Activated naive CD4-positive, alpha-beta T cell treated with anti-CD3 and anti-CD28 coated beads for 36 hours (primary cell): ENCODE results near the gene LIPN. TPM values are rescaled to one million over a fixed set of nuclear protein-coding genes. Genes with fewer than 3 reads are reported as not detected.

Experiments
- CTCF ChIA-PET: fragments of 350-600 bp; sonication (Branson Sonifier 250); formaldehyde crosslinking; loops from one replicate; lab custom pipeline; 2021; ENCODE audit warnings: antibody characterized with exemption; lab: Charles Lee
- DNase-seq: peaks from one replicate; pipeline ENCODE4 v3.0.0-alpha.2; 2020
- H3K27ac Mint-ChIP-seq: one replicate; pipeline ENCODE4 v1.8.0; 2021; ENCODE audit warnings: mild to moderate bottlenecking, mixed read lengths
- H3K27me3 Mint-ChIP-seq: one replicate; pipeline ENCODE4 v1.8.0; 2021; ENCODE audit warnings: low read depth, mixed read lengths
- H3K36me3 Mint-ChIP-seq: one replicate; pipeline ENCODE4 v1.8.0; 2021; ENCODE audit warnings: low read depth, mixed read lengths
- H3K4me1 Mint-ChIP-seq: one replicate; pipeline ENCODE4 v1.8.0; 2021; ENCODE audit warnings: low read depth, mixed read lengths
- H3K4me3 Mint-ChIP-seq: one replicate; pipeline ENCODE4 v1.8.0; 2021; ENCODE audit warnings: mild to moderate bottlenecking, moderate library complexity, mixed read lengths
- H3K9me3 Mint-ChIP-seq: one replicate; pipeline ENCODE4 v1.8.0; 2021; ENCODE audit warnings: mixed read lengths
- intact Hi-C: fragments of 100-400 bp; cut with micrococcal nuclease; formaldehyde crosslinking; loops from one replicate; pipeline ENCODE4 v1.15.1; 2023
- total RNA-seq, 2 experiments: library from RNA; stranded (reverse); gene quantifications; one replicate each; pipeline ENCODE4 v1.2.3, GENCODE V29; 2021

Gene LIPN
- total RNA-seq, 2 experiments from 2014 or later = not detected

DNA sequence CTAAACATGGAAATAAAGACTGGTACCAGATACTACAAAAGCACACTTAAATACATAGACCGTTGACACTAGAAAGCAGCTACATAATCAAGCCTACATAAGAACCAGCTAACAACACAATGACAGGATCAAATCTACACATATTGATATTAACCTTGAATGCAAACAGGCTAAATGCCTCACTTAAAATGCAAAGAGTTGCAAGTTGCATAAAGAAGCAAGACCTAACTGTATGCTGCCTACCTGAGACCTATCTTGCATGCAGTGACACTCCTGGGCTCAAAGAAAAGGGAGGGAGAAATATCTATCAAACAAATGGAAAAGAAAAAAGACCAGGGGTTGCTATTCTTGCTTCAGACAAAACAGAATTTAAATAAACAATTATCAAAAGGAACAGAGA lies 14.2 kb upstream of the LIPN start:
- Mint-ChIP-seq H3K27me3 (peaks cover 17% of the 10 kb centered on the region), H3K27ac (no peak overlapping the region), H3K36me3 (no peaks in the 10 kb centered on the region), H3K4me3 (no peak overlapping the region), H3K4me1 (no peaks in the 10 kb centered on the region), H3K9me3 (peaks cover 9% of the 10 kb centered on the region)
- CTCF ChIA-PET = interaction anchor here (1.9 kb wide), 1 partner anchor 17 kb away, joined by 6 read pairs; no protein-coding TSS in a partner anchor
- no peak for DNase-seq
- intact Hi-C loops = no loop called here

DNA sequence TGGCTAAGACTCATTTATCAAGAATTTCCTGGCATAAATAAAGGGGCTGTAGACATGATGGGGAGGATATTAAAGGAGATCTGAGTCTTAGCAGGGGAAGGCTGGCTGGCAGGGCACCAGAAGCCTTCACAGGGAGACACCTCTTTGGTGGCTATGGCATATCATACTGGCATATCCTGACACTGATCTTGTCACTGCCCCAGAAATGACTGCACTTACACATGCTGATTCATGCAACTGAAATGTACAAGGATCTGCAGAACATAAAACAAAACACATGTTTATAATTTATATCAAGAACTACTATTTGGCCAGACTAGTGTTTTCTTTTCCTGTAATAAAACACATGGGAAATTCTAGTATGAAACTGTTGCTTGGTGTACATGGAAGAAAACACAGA lies 5.5 kb upstream of the LIPN start:
- no peaks in the 10 kb centered on the region for H3K9me3 Mint-ChIP-seq
- H3K27me3 Mint-ChIP-seq = peaks cover 6% of the 10 kb centered on the region
- DNase-seq = no peak
- intact Hi-C loops = loop anchor here (10.0 kb wide), 1 partner anchor 689 kb away; no protein-coding TSS in a partner anchor
- no peak overlapping the region for H3K27ac Mint-ChIP-seq
- H3K4me3 Mint-ChIP-seq = no peak overlapping the region
- H3K4me1 Mint-ChIP-seq = peaks cover 6% of the 10 kb centered on the region
- CTCF ChIA-PET = no interaction called here
- no peaks in the 10 kb centered on the region for H3K36me3 Mint-ChIP-seq

DNA sequence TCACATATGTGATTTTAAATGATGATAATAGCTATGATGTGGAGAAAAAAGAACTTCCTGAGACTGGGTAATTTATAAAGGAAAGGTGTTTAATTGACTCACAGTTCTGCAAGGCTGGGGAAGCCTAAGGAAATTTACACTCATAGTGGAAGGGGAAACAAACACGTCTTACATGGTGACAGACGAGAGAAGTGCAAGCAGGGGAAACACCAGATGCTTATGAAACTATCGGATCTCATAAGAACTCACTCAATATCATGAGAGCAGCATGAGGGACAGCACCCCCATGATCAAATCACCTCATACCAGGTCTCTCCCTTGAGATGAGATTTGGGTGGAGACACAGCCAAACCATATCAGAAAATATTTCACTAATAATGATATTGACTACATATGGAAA lies 4.1 kb upstream of the LIPN start:
- peaks cover 6% of the 10 kb centered on the region for H3K27me3 Mint-ChIP-seq
- peaks cover 10% of the 10 kb centered on the region for H3K4me1 Mint-ChIP-seq
- peak; percentile 51 for DNase-seq
- no peaks in the 10 kb centered on the region for H3K36me3 Mint-ChIP-seq
- no peaks in the 10 kb centered on the region for H3K9me3 Mint-ChIP-seq
- intact Hi-C loops = loop anchor here (1.0 to 10.0 kb wide), 6 partner anchors 38 to 691 kb away; no protein-coding TSS in a partner anchor
- CTCF ChIA-PET = interaction anchor here (0.9 kb wide), 1 partner anchor 48 kb away, joined by 4 read pairs; no protein-coding TSS in a partner anchor
- H3K27ac Mint-ChIP-seq = no peak overlapping the region
- H3K4me3 Mint-ChIP-seq = no peak overlapping the region

DNA sequence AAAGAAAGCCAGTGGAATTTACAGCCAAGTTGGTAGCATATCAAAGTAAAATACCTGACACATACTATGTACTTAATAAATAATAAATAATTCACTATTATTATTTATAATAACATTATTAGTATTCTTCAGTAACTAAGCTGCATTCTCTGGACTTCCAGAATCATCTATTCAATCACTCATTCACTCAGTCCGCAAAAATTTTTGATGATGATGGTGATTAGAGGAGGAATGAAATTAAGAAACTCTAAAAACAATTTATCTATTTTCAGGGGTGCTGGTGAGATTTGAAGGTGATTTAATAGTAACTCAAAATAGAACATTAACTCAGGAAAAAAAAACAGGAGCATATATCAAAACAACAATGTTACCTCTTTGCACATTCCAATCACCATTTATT lies 3.2 kb upstream of the LIPN start:
- CTCF ChIA-PET = interaction anchor here (0.9 kb wide), 1 partner anchor 70 kb away, joined by 3 read pairs; no protein-coding TSS in a partner anchor
- Mint-ChIP-seq H3K36me3 (no peaks in the 10 kb centered on the region), H3K27ac (no peak overlapping the region), H3K27me3 (peaks cover 7% of the 10 kb centered on the region), H3K4me1 (peaks cover 10% of the 10 kb centered on the region), H3K4me3 (no peak overlapping the region), H3K9me3 (no peaks in the 10 kb centered on the region)
- intact Hi-C loops = loop anchor here (1.0 to 10.0 kb wide), 2 partner anchors 49 to 692 kb away; no protein-coding TSS in a partner anchor
- DNase-seq = no peak

DNA sequence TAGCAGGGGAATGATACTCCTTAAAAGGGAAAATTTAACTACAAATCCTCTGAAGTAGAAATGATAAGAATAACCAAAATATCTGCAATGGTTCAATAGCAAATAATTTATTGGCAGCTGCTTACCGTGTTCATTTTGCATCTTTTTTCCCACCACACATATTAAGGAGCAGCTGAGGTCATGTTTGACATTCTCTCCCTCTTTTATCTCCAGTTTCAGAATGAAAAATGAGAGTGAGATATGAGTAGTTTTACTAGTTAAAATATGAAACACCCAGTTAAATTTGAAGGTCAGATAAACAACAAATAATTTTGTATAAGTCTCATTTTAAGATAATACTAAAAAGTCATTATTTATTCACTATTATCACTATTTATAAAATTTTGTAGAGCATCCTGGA lies 3.1 kb downstream of the LIPN start:
- CTCF ChIA-PET = no interaction called here
- Mint-ChIP-seq H3K4me1 (peaks cover 6% of the 10 kb centered on the region), H3K27ac (no peak overlapping the region), H3K27me3 (peaks cover 1% of the 10 kb centered on the region), H3K36me3 (no peaks in the 10 kb centered on the region), H3K4me3 (no peak overlapping the region), H3K9me3 (no peaks in the 10 kb centered on the region)
- DNase-seq = no peak
- intact Hi-C loops = no loop called here

DNA sequence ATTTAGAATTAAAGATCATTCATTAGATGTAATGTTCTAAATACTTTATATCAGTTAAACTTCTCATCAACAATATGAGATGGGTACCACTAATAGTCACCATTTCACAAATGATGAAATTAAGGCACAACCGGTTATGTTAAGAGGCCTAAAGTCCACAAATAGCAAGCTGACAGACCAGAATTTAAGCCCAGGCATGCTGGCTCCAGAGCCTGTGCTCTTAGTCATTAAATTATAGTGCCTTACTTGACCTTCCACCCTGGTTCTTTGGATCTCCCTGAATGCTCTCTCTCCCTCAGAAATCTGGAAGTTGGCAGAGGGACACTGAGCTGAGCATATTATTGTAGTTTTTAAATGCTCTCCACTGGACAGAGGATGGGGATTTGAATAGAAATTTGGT lies 3.6 kb downstream of the LIPN start:
- H3K27me3 Mint-ChIP-seq = peaks cover 1% of the 10 kb centered on the region
- CTCF ChIA-PET = interaction anchor here (0.9 to 2.0 kb wide), 3 partner anchors 14 to 76 kb away, joined by 3 to 6 read pairs (median 4); no protein-coding TSS in a partner anchor

DNA sequence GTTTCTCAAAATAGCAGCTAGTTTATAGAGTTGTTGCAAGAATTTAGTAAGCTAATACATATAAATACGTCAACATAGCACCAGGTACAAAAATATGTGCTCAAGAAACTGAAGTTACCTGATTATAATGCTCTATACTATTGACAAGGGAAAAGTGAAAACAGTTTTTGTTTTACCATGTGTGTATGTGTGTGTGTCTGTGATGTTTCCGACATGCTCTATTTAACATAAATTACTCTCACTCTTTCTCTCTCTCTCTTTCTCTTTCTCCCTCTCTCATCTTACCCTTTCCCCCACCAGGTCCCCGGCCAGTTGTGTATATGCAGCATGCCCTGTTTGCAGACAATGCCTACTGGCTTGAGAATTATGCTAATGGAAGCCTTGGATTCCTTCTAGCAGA lies 4.3 kb downstream of the LIPN start:
- Mint-ChIP-seq H3K4me3 (no peak overlapping the region), H3K4me1 (peaks cover 6% of the 10 kb centered on the region), H3K27me3 (peaks cover 1% of the 10 kb centered on the region), H3K9me3 (no peaks in the 10 kb centered on the region), H3K27ac (no peak overlapping the region), H3K36me3 (no peaks in the 10 kb centered on the region)
- DNase-seq = no peak
- intact Hi-C loops = no loop called here
- CTCF ChIA-PET = interaction anchor here (0.7 to 2.0 kb wide), 4 partner anchors 13 to 167 kb away, joined by 3 to 7 read pairs (median 5); no protein-coding TSS in a partner anchor

More for the DNA sequence above, 3.6 kb downstream of the LIPN start:
- no peaks in the 10 kb centered on the region for H3K9me3 Mint-ChIP-seq
- H3K36me3 Mint-ChIP-seq = no peaks in the 10 kb centered on the region
- DNase-seq = no peak
- peaks cover 6% of the 10 kb centered on the region for H3K4me1 Mint-ChIP-seq
- H3K4me3 Mint-ChIP-seq = no peak overlapping the region
- no peak overlapping the region for H3K27ac Mint-ChIP-seq
- intact Hi-C loops = no loop called here

DNA sequence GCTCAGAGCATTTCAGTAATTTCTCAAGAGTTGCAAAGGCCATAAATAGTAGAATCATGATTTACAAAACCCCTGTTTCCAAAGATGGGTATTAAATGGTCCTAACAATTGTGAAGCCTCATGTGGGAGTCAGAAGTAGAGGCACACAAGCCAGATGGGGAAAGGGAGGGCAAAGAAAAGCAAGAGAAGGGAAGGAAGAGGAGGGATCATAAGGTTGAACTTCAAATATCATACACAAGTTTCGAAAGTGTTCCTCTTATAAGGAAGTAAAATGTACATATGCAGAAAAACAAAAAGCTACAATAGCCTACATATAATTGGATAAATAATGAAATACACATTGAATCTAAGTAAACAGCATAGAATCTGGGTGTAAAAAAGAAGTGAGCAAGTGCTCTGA lies 6.0 kb downstream of the LIPN start:
- no peaks in the 10 kb centered on the region for H3K36me3 Mint-ChIP-seq
- intact Hi-C loops = no loop called here
- no peaks in the 10 kb centered on the region for H3K9me3 Mint-ChIP-seq
- no peak overlapping the region for H3K27ac Mint-ChIP-seq
- peaks cover 1% of the 10 kb centered on the region for H3K27me3 Mint-ChIP-seq
- H3K4me3 Mint-ChIP-seq = no peak overlapping the region
- peaks cover 2% of the 10 kb centered on the region for H3K4me1 Mint-ChIP-seq
- DNase-seq = no peak
- CTCF ChIA-PET = no interaction called here

DNA sequence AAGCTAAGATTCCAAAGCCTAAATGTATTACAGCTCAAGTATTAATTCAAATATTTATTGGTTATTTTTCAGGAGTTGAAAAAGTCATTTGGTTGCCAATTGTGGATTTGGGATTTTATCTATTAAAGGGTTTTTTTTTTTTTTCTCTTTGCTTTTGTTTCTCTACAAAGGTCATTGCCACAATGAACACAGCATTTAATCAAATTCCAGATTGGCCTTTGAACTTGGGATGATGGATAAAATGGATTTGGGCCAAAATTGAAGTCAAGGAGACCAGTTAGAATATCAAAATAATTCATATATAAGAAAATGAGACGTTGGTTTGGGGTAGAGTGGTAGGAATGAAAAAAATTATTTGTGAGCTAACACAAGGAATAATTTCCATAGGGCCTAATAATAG lies 9.6 kb downstream of the LIPN start:
- no peak for DNase-seq
- H3K27ac Mint-ChIP-seq = no peak overlapping the region
- H3K36me3 Mint-ChIP-seq = peaks cover 2% of the 10 kb centered on the region
- CTCF ChIA-PET = no interaction called here
- no peak overlapping the region for H3K4me3 Mint-ChIP-seq
- H3K27me3 Mint-ChIP-seq = peaks cover 6% of the 10 kb centered on the region
- H3K9me3 Mint-ChIP-seq = peaks cover 2% of the 10 kb centered on the region
- H3K4me1 Mint-ChIP-seq = no peaks in the 10 kb centered on the region
- intact Hi-C loops = no loop called here

DNA sequence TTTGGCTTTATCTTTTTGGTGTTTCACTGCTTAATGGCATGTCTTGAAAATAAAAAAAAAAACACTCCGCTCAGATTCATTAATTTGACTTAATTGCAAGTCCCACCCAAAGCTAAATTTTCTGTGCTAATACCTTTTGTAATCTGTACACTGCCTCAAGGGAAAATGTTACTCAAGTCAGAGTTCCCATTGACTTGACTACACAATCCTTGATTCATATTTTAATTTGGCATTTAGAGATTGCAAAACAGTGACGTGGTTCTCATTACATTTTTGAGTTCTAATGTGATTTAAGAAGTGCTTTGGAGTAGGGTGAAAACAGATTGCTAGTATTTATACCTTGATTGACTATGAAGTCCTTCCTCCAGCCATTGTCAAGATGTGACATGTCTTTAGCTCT lies 21.4 kb downstream of the LIPN start:
- CTCF ChIA-PET = no interaction called here
- no peak overlapping the region for H3K4me3 Mint-ChIP-seq
- peaks cover 7% of the 10 kb centered on the region for H3K27me3 Mint-ChIP-seq
- H3K36me3 Mint-ChIP-seq = no peaks in the 10 kb centered on the region
- intact Hi-C loops = no loop called here
- no peaks in the 10 kb centered on the region for H3K9me3 Mint-ChIP-seq
- DNase-seq = no peak
- no peaks in the 10 kb centered on the region for H3K4me1 Mint-ChIP-seq
- no peak overlapping the region for H3K27ac Mint-ChIP-seq

DNA sequence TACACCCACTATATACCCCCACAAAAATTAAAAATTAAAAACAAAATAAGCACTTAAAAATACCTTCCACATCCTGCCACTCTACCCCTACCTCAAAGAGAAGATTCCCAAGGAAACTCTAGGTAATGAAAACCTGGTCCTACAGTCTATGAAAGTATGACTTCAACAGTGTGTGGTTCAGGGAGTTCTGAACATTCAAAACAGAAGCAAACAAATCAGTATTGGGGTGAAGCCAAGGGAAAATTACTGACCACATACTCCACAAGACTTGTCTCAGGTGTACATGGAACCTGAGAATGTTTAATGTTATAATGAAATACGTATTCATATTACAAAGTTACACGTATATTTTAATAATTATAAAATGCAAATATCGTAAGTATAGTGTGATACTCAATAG lies 22.4 kb downstream of the LIPN start:
- CTCF ChIA-PET = interaction anchor here (0.6 kb wide), 1 partner anchor 149 kb away, joined by 3 read pairs; no protein-coding TSS in a partner anchor
- intact Hi-C loops = no loop called here
- DNase-seq = no peak
- Mint-ChIP-seq H3K27ac (no peak overlapping the region), H3K4me1 (no peaks in the 10 kb centered on the region), H3K4me3 (no peak overlapping the region), H3K9me3 (no peaks in the 10 kb centered on the region), H3K27me3 (peaks cover 12% of the 10 kb centered on the region), H3K36me3 (no peaks in the 10 kb centered on the region)

DNA sequence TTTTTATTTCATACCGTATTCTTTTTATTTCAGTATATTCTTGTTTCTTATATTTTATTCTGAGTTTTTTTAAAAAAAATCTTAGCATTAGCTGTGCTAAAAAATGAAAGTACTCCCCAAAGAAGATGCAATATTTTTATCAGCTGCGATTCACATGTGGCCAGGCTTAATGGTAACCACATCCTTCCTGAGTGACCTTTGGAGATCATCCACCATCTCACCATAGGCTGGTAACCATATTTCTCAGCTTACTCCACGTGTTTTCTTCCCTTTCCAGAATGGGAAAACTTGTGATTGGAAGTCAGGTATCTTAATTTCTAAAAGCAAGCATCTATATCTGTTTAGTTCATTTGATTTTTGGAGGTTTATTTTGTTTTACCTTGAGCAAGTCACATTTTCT lies 23.9 kb downstream of the LIPN start:
- CTCF ChIA-PET = interaction anchor here (0.7 kb wide), 1 partner anchor 220 kb away, joined by 3 read pairs; no protein-coding TSS in a partner anchor
- H3K27me3 Mint-ChIP-seq = peaks cover 10% of the 10 kb centered on the region

DNA sequence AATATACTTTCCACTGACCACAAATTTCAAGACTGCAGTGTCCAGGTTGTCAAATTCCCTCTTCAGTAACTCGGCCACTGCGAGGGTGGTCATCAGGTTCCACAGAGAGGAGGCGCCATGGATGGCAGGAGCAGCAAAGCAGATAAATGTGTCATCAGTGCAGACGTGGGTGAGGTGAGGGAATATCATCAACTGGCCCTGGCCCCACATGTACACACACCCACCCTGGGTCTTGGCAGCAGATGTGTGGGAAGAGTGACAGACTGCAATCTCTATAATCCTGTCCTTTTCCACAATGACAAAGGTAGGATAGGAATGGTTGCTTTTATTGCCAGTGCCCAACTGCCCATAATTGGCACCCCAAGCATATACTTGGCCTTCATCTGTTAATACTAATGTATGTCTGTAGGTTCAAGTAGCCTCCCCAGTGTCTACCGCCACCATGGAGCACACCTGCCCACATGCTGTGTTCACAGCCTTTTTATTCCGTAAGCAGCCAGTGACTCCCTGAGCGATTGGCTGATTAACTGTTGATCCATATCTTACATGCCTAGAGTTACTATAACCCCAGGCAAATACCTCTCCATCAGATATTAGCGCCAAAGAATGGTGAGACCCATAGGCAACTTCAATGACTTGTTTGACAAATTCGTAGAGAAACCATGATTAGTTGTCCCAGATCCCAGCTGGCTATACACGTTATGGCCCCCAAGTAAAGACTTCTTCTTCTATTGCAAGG lies 26.4 kb downstream of the LIPN start:
- H3K4me1 Mint-ChIP-seq = no peaks in the 10 kb centered on the region
- no peaks in the 10 kb centered on the region for H3K36me3 Mint-ChIP-seq
- H3K4me3 Mint-ChIP-seq = no peak overlapping the region
- H3K9me3 Mint-ChIP-seq = no peaks in the 10 kb centered on the region
- CTCF ChIA-PET = no interaction called here
- no peak overlapping the region for H3K27ac Mint-ChIP-seq
- intact Hi-C loops = no loop called here
- no peak for DNase-seq
- H3K27me3 Mint-ChIP-seq = peaks cover 8% of the 10 kb centered on the region

More for the DNA sequence above, 23.9 kb downstream of the LIPN start:
- Mint-ChIP-seq H3K9me3 (no peaks in the 10 kb centered on the region), H3K4me3 (no peak overlapping the region), H3K36me3 (no peaks in the 10 kb centered on the region), H3K4me1 (no peaks in the 10 kb centered on the region), H3K27ac (no peak overlapping the region)
- intact Hi-C loops = no loop called here
- no peak for DNase-seq
